ENCODE measurements around the gene NSL1. TPM values are rescaled to one million over a fixed set of nuclear protein-coding genes. Genes with fewer than 3 reads are reported as not detected.

Gene NSL1
- total and polyA plus RNA-seq, 9 of the 15 experiments (the other 6 are each of a cell fraction or from before 2014, with no cell fraction given) = 53.5 to 108 (median 59.1) TPM

DNA sequence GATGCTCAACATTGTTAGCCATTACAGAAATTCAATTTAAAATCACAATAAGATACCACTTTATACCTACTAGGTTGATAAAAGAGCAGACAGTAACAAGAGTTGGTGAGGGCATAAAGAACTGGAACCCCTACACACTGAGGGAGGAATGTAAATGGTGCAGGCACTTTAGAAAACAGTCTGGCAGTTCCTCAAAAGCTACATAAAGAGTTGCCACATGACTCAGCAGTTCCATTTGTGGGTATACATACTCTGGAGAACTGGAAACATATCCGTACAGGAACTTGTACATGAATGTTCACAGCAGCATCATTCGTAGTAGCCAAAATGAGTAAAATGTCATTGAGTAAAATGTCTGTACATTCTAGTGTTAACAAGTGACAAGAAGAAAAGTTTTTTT, 17.0 kb downstream of the NSL1 start (continued):
- TF ChIP-seq, protein P1, sequence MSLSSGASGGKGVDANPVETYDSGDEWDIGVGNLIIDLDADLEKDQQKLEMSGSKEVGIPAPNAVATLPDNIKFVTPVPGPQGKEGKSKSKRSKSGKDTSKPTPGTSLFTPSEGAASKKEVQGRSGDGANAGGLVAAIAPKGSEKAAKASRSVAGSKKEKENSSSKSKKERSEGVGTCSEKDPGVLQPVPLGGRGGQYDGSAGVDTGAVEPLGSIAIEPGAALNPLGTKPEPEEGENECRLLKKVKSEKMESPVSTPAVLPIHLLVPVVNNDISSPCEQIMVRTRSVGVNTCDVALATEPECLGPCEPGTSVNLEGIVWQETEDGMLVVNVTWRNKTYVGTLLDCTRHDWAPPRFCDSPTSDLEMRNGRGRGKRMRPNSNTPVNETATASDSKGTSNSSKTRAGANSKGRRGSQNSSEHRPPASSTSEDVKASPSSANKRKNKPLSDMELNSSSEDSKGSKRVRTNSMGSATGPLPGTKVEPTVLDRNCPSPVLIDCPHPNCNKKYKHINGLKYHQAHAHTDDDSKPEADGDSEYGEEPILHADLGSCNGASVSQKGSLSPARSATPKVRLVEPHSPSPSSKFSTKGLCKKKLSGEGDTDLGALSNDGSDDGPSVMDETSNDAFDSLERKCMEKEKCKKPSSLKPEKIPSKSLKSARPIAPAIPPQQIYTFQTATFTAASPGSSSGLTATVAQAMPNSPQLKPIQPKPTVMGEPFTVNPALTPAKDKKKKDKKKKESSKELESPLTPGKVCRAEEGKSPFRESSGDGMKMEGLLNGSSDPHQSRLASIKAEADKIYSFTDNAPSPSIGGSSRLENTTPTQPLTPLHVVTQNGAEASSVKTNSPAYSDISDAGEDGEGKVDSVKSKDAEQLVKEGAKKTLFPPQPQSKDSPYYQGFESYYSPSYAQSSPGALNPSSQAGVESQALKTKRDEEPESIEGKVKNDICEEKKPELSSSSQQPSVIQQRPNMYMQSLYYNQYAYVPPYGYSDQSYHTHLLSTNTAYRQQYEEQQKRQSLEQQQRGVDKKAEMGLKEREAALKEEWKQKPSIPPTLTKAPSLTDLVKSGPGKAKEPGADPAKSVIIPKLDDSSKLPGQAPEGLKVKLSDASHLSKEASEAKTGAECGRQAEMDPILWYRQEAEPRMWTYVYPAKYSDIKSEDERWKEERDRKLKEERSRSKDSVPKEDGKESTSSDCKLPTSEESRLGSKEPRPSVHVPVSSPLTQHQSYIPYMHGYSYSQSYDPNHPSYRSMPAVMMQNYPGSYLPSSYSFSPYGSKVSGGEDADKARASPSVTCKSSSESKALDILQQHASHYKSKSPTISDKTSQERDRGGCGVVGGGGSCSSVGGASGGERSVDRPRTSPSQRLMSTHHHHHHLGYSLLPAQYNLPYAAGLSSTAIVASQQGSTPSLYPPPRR (CRISPR knock-in tag; IDR thresholded peaks at IDR 0.05; ENCODE audit: borderline replicate concordance) = no peak
- TF ChIP-seq, protein P2, sequence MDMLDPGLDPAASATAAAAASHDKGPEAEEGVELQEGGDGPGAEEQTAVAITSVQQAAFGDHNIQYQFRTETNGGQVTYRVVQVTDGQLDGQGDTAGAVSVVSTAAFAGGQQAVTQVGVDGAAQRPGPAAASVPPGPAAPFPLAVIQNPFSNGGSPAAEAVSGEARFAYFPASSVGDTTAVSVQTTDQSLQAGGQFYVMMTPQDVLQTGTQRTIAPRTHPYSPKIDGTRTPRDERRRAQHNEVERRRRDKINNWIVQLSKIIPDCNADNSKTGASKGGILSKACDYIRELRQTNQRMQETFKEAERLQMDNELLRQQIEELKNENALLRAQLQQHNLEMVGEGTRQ (CRISPR knock-in tag; IDR thresholded peaks at IDR 0.05) = no peak
- TF ChIP-seq BHLHE40 (IDR thresholded peaks at IDR 0.05; ENCODE audit: low read length) (no peak), STAG1 (CRISPR knock-in tag; IDR thresholded peaks at IDR 0.05; ENCODE audit: borderline replicate concordance) (no peak), ZNF644 (tag; IDR thresholded peaks at IDR 0.05; ENCODE audit: low read depth) (no peak)

Data from K562 (cell line).